ENCODE results near the gene HOXA7. TPM values are rescaled to one million over a fixed set of nuclear protein-coding genes. Genes with fewer than 3 reads are reported as not detected.

The HOXA7 gene
- total and polyA plus RNA-seq, 10 of the 15 experiments (the other 5 are each of a cell fraction or from before 2014, with no cell fraction given) = not detected

- TF ChIP-seq ZNF217 (IDR thresholded peaks at IDR 0.05) (no peak), CHD4 (IDR thresholded peaks at IDR 0.05) (no peak), IKZF1 (conservative IDR thresholded peaks at IDR 0.05) (no peak), IRF4 (IDR thresholded peaks at IDR 0.05; ENCODE audit: low read depth, low read length) (no peak), STAT3 (IDR thresholded peaks at IDR 0.05; ENCODE audit: low read depth, low read length) (no peak), ASH2L (IDR thresholded peaks at IDR 0.05; ENCODE audit: borderline replicate concordance, low read depth) (no peak), BCL11A (IDR thresholded peaks at IDR 0.05; ENCODE audit: low read depth, low read length) (no peak), SP1 (IDR thresholded peaks at IDR 0.05; ENCODE audit: low read depth, low read length) (no peak), PAX5 (IDR thresholded peaks at IDR 0.05; ENCODE audit: borderline replicate concordance, low read depth, low read length) (no peak), NR2C1 (IDR thresholded peaks at IDR 0.05) (no peak), E4F1 (IDR thresholded peaks at IDR 0.05; ENCODE audit: borderline replicate concordance, partially characterized antibody) (no peak), ZNF592 (IDR thresholded peaks at IDR 0.05) (no peak), NFIC (IDR thresholded peaks at IDR 0.05; ENCODE audit: low read depth, low read length) (no peak), RBBP5 (conservative IDR thresholded peaks at IDR 0.05) (no peak), ATF2 (IDR thresholded peaks at IDR 0.05; ENCODE audit: low read length) (no peak), CEBPB (IDR thresholded peaks at IDR 0.05; ENCODE audit: borderline replicate concordance in 1 of 2, low read depth in 2 of 2, low read length in 2 of 2) (no peak), RFX5 (IDR thresholded peaks at IDR 0.05; ENCODE audit: low read depth, low read length) (no peak), RUNX3 (IDR thresholded peaks at IDR 0.05; ENCODE audit: low read length) (no peak)
- SMC1A ChIA-PET (ENCODE audit: uncharacterized antibody, unreplicated experiment) = interaction anchor here (0.6 to 1.0 kb wide), 2 partner anchors 301 to 646 kb away, joined by 3 read pairs; no protein-coding TSS in a partner anchor
- intact Hi-C loops (cut with micrococcal nuclease; ENCODE audit: unreplicated experiment) (no loop called here), in situ Hi-C loops (cut with MboI) (loop anchor here (5.0 to 25.0 kb wide), 3 partner anchors 790 to 1295 kb away; no protein-coding TSS in a partner anchor)
- H3K4me3 ChIP-seq = no peak overlapping the region
- no peak for FAIRE-seq
- whole genome bisulfite sequencing (ENCODE audit: insufficient coverage, insufficient replicate concordance, low lambda C conversion rate, missing lambda C conversion rate) = 24% methylated on average over 24 of the region's 30 CpGs
- H3K27ac ChIP-seq (ENCODE audit: control insufficient read depth, insufficient read depth) = no peak overlapping the region
- no peaks in the 10 kb centered on the region for H3K36me3 ChIP-seq (ENCODE audit: control insufficient read depth in 2 of 2, insufficient read depth in 2 of 2, low read length in 1 of 2)
- H3K79me2 ChIP-seq (ENCODE audit: control insufficient read depth, insufficient read depth, low read length) = no peaks in the 10 kb centered on the region
- ATAC-seq = no peak
- H4K20me1 ChIP-seq (ENCODE audit: control insufficient read depth, insufficient read depth) = no peaks in the 10 kb centered on the region
- no peaks in the 10 kb centered on the region for H3K4me1 ChIP-seq (ENCODE audit: control insufficient read depth, insufficient read depth, low read length)
- POLR2A ChIA-PET = no interaction called here
- RAD21 ChIA-PET (ENCODE audit: unreplicated experiment) = no interaction called here
- H3K9me3 ChIP-seq (replicated peaks; ENCODE audit: control insufficient read depth, insufficient read depth, low read length) = no peaks in the 10 kb centered on the region; the same call in 2 of the 3 replicates
- no peak overlapping the region for H3K4me2 ChIP-seq (ENCODE audit: control insufficient read depth, insufficient read depth)
- peaks cover 23 to 53% of the 10 kb centered on the region in 2 experiments for H3K27me3 ChIP-seq (replicated peaks in 1 of 2; ENCODE audit: control insufficient read depth in 2 of 2, insufficient read depth in 2 of 2, low read length in 1 of 2)
- H2AFZ ChIP-seq (ENCODE audit: control insufficient read depth, low read depth, low read length) = no peak overlapping the region
- no peak overlapping the region for H3K9ac ChIP-seq (ENCODE audit: control insufficient read depth, insufficient read depth, low read length)
- BruUV-seq (replicated peaks) = no TSS peak
- CTCF ChIA-PET = interaction anchor here (0.8 to 3.1 kb wide), 4 partner anchors 302 to 474 kb away, joined by 3 to 21 read pairs (median 3); no protein-coding TSS in a partner anchor
- no peak for DNase-seq (ENCODE audit: low read depth, low spot score)
Observed at GRCh38 chr7:27156916-27157701, 634 bp upstream of the HOXA7 start.
